Spleen (tissue), 7 donors: ENCODE measurements around the gene NOP16.

Experiments used
- POLR2A ChIP-seq, 3 donors: fragments of 450-650 bp; IDR thresholded peaks; one replicate each; pipeline ENCODE4 v1.5.1; 2017; ENCODE audit warnings: antibody characterized with exemption in 3 of 3, mild to moderate bottlenecking in 1 of 3
- TF ChIP-seq, protein P1 (sequence below), 11 experiments: fragments of 200-600 bp in 7 of 11; fragments of 450-650 bp in 4 of 11; sonication (generic) in 4 of 11; IDR thresholded peaks in 8 of 11; conservative IDR thresholded peaks in 3 of 11; 1 replicate in 7 of 11; 2 replicates in 4 of 11; pipeline versions ENCODE4 v1.4.0 to v1.8.0; 2016 to 2021; ENCODE audit warnings: antibody characterized with exemption in 11 of 11, inconsistent platforms in 4 of 11, mild to moderate bottlenecking in 1 of 11
- donor health status: DM: no; HTN: no; CAD: no; lungs with moderate emphysema.
- donor health status: DM: no; HTN: no; CAD: no.
- donor health status: DM: no; HTN: no; CAD: no.

GRCh38 chr5:176413709-176414191 is 25.4 kb upstream of the NOP16 start:
- TF ChIP-seq, protein P1, sequence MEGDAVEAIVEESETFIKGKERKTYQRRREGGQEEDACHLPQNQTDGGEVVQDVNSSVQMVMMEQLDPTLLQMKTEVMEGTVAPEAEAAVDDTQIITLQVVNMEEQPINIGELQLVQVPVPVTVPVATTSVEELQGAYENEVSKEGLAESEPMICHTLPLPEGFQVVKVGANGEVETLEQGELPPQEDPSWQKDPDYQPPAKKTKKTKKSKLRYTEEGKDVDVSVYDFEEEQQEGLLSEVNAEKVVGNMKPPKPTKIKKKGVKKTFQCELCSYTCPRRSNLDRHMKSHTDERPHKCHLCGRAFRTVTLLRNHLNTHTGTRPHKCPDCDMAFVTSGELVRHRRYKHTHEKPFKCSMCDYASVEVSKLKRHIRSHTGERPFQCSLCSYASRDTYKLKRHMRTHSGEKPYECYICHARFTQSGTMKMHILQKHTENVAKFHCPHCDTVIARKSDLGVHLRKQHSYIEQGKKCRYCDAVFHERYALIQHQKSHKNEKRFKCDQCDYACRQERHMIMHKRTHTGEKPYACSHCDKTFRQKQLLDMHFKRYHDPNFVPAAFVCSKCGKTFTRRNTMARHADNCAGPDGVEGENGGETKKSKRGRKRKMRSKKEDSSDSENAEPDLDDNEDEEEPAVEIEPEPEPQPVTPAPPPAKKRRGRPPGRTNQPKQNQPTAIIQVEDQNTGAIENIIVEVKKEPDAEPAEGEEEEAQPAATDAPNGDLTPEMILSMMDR (IDR thresholded peaks at IDR 0.05 in 8 of 11, conservative IDR thresholded peaks at IDR 0.05 in 3 of 11), result no peak
- no peak for TF ChIP-seq POLR2A (IDR thresholded peaks at IDR 0.05)
